Testis (tissue), 2 donors: Measurements from ENCODE around the gene CIB4.

Experiments
- POLR2A ChIP-seq: fragments of 450-650 bp; IDR thresholded peaks from one replicate; pipeline ENCODE4 v1.6.1; 2017; ENCODE audit warnings: antibody characterized with exemption, mild to moderate bottlenecking, moderate library complexity
- TF ChIP-seq, protein P1 (sequence below), 3 experiments: fragments of 450-650 bp in 2 of 3; fragments of 200-600 bp in 1 of 3; sonication (generic) in 1 of 3; IDR thresholded peaks; one replicate each; pipeline ENCODE4 v1.5.1; 2016 to 2019; ENCODE audit warnings: antibody characterized with exemption in 3 of 3, mild to moderate bottlenecking in 2 of 3, moderate library complexity in 1 of 3

DNA sequence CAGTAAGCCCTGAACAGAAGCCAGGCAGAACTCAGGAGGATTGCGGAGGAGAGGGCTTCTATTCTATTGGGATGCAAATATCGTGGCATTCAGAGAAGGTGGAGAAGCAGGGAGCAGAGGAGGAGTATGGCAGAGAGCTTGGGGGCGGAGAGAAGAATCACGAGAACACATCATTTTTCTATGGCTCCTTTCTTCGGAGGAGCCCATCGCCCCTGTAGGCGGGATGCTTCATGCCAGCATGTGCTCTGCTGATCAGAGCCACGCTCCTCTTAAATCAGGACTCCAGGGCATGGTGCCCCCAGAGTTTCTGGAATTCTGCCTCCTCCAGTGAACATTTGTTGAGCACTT is 71.1 kb downstream of the CIB4 start:
- TF ChIP-seq, protein P1, sequence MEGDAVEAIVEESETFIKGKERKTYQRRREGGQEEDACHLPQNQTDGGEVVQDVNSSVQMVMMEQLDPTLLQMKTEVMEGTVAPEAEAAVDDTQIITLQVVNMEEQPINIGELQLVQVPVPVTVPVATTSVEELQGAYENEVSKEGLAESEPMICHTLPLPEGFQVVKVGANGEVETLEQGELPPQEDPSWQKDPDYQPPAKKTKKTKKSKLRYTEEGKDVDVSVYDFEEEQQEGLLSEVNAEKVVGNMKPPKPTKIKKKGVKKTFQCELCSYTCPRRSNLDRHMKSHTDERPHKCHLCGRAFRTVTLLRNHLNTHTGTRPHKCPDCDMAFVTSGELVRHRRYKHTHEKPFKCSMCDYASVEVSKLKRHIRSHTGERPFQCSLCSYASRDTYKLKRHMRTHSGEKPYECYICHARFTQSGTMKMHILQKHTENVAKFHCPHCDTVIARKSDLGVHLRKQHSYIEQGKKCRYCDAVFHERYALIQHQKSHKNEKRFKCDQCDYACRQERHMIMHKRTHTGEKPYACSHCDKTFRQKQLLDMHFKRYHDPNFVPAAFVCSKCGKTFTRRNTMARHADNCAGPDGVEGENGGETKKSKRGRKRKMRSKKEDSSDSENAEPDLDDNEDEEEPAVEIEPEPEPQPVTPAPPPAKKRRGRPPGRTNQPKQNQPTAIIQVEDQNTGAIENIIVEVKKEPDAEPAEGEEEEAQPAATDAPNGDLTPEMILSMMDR (IDR thresholded peaks at IDR 0.05): no peak
- no peak for TF ChIP-seq POLR2A
